ENCODE data around the gene DZIP3. TPM values are rescaled to one million over a fixed set of nuclear protein-coding genes. Genes with fewer than 3 reads are reported as not detected.

DZIP3 gene
- total RNA-seq, 1 experiment from 2014 or later: 22.1 TPM

DNA sequence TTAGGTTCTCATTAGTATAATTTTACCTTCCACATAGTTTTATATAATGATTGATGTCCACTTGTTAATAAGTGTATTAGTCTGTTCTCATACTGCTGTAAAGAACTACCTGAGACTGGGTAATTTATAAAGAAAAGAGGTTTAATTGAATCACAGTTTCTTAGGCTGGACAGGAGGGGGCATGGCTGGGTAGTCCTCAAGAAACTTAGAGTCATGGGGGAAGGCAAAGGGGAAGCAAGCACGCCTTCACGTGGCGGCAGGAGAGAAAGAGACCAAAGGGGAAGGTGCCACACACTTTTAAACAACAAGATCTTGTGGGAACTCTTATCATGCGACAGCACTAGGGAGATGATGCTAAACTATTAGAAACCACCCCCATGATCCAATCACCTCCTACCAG, 19.2 kb downstream of the DZIP3 start:
- Histone ChIP-seq H3K18ac (ENCODE audit: insufficient read length, low read depth, low read length) (no peak overlapping the region), H3K14ac (ENCODE audit: insufficient read depth, low read length) (no peak overlapping the region), H3K9ac (ENCODE audit: extremely low read depth, insufficient read length, low read length) (no peak overlapping the region), H2BK15ac (ENCODE audit: low read depth, low read length) (no peak overlapping the region), H3K23me2 (ENCODE audit: insufficient read length, low read depth, low read length, poor library complexity, severe bottlenecking) (no peaks in the 10 kb centered on the region), H3K27me3 (ENCODE audit: insufficient read depth, low read length) (no peaks in the 10 kb centered on the region), H2BK12ac (ENCODE audit: insufficient read length, low read depth, low read length) (no peak overlapping the region), H3K4me1 (ENCODE audit: insufficient read depth, low read length) (no peaks in the 10 kb centered on the region; the same call in 1 of the 2 replicates), H4K20me1 (ENCODE audit: control insufficient read depth, insufficient read depth, insufficient read length) (no peaks in the 10 kb centered on the region), H3K4ac (ENCODE audit: low read depth, low read length) (no peak overlapping the region), H3K27ac (ENCODE audit: insufficient read length, low read depth, low read length) (no peak overlapping the region), H2AK5ac (ENCODE audit: insufficient read length, low read length) (no peak overlapping the region), H4K8ac (replicated peaks; ENCODE audit: insufficient read length, low read depth, low read length) (no peak overlapping the region), H2AFZ (ENCODE audit: low read length) (no peak overlapping the region), H2BK20ac (ENCODE audit: low read depth, low read length, poor library complexity, severe bottlenecking) (no peak overlapping the region), H3K56ac (ENCODE audit: insufficient read length, low read depth, low read length) (no peak overlapping the region), H3K23ac (ENCODE audit: insufficient read length, low read depth, low read length) (no peak overlapping the region), H4K5ac (ENCODE audit: insufficient read length, low read depth, low read length) (no peak overlapping the region), H3T11ph (ENCODE audit: low read length) (no peak overlapping the region), H3K9me3 (ENCODE audit: control insufficient read depth, low read depth, low read length) (no peaks in the 10 kb centered on the region), H3K79me2 (ENCODE audit: insufficient read depth, low read length) (no peaks in the 10 kb centered on the region; the same call in 1 of the 2 replicates), H3K79me1 (ENCODE audit: insufficient read depth, low read depth, low read length, poor library complexity, severe bottlenecking) (no peaks in the 10 kb centered on the region), H2BK120ac (ENCODE audit: low read depth, low read length, poor library complexity, severe bottlenecking) (no peak overlapping the region), H3K4me2 (ENCODE audit: insufficient read depth, insufficient read length, low read length) (no peak overlapping the region), H2BK5ac (ENCODE audit: insufficient read length, low read length) (no peak overlapping the region), H4K91ac (ENCODE audit: insufficient read length, low read depth, low read length) (no peak overlapping the region)
- Mint-ChIP-seq H3K9me3 (no peaks in the 10 kb centered on the region), H3K27ac (peak overlapping the region in 2 of 3 experiments; percentile 11 to 38; a peak in 2 of 7 replicates), H3K36me3 (ENCODE audit: insufficient read depth in 1 of 3, low read depth in 3 of 3) (peaks cover 0 to 18% (median 5%) of the 10 kb centered on the region in 3 experiments; a peak in 5 of 7 replicates), H3K27me3 (ENCODE audit: low read depth) (no peaks in the 10 kb centered on the region), H3K4me3 (no peak overlapping the region), H3K4me1 (peaks cover 4 to 11% of the 10 kb centered on the region in 2 experiments)
- TF ChIP-seq, protein P1, sequence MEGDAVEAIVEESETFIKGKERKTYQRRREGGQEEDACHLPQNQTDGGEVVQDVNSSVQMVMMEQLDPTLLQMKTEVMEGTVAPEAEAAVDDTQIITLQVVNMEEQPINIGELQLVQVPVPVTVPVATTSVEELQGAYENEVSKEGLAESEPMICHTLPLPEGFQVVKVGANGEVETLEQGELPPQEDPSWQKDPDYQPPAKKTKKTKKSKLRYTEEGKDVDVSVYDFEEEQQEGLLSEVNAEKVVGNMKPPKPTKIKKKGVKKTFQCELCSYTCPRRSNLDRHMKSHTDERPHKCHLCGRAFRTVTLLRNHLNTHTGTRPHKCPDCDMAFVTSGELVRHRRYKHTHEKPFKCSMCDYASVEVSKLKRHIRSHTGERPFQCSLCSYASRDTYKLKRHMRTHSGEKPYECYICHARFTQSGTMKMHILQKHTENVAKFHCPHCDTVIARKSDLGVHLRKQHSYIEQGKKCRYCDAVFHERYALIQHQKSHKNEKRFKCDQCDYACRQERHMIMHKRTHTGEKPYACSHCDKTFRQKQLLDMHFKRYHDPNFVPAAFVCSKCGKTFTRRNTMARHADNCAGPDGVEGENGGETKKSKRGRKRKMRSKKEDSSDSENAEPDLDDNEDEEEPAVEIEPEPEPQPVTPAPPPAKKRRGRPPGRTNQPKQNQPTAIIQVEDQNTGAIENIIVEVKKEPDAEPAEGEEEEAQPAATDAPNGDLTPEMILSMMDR (conservative IDR thresholded peaks at IDR 0.05): peak; percentile 56; the same call in 2 of the 3 replicates
- peak; percentile 67 for DNase-seq
- WGBS (ENCODE audit: extremely low coverage, insufficient read length, low lambda C conversion rate): no CpG with 5 or more reads among the region's 4 CpGs

All from H9 (cell line).